HFFc6 (cell line): ENCODE data around the gene KIT. TPM values are rescaled to one million over a fixed set of nuclear protein-coding genes. Genes with fewer than 3 reads are reported as not detected.

Source experiments
- DNase-seq: peaks from one replicate; pipeline ENCODE4 v3.0.0-alpha.2; 2018
- H3K27ac Mint-ChIP-seq: 2 replicates; pipeline ENCODE4 v1.8.0; 2020; ENCODE audit warnings: mild to moderate bottlenecking, mixed read lengths
- H3K27me3 Mint-ChIP-seq: 2 replicates; pipeline ENCODE4 v1.8.0; 2021; ENCODE audit warnings: mild to moderate bottlenecking, moderate library complexity, mixed read lengths; ENCODE audit not compliant: insufficient read depth
- H3K36me3 Mint-ChIP-seq: 2 replicates; pipeline ENCODE4 v1.8.0; 2021; ENCODE audit warnings: low read depth, mixed read lengths
- H3K4me1 Mint-ChIP-seq: 2 replicates; pipeline ENCODE4 v1.8.0; 2020; ENCODE audit warnings: low read depth, mixed read lengths
- H3K4me3 Mint-ChIP-seq: 2 replicates; pipeline ENCODE4 v1.8.0; 2020; ENCODE audit warnings: mild to moderate bottlenecking, moderate library complexity, mixed read lengths
- H3K9me3 Mint-ChIP-seq: 2 replicates; pipeline ENCODE4 v1.8.0; 2020; ENCODE audit warnings: mild to moderate bottlenecking, mixed read lengths
- CTCF ChIP-seq: fragments of 200-600 bp; sonication (generic); IDR thresholded peaks from 2 replicates; pipeline ENCODE4 v1.5.0; 2021; ENCODE audit warnings: antibody characterized with exemption, mild to moderate bottlenecking
- total RNA-seq, 6 experiments: library from RNA; stranded (reverse); fragmentation: NEBNext Ultra II Directional; extraction: Animal tissue kit (Norgen Biotek cat#: 25700); gene quantifications; 2 replicates in 1 of 6; 3 replicates in 5 of 6; pipeline ENCODE4 v1.2.3, GENCODE V29; 2021

The KIT gene
- total RNA-seq, 6 experiments from 2014 or later, result 0.11 to 1.2 (median 0.26) TPM

- no peak for TF ChIP-seq CTCF
- no peaks in the 10 kb centered on the region for H3K4me1 Mint-ChIP-seq
- H3K27ac Mint-ChIP-seq, result no peak overlapping the region
- no peak for DNase-seq
- H3K4me3 Mint-ChIP-seq, result no peak overlapping the region
- no peaks in the 10 kb centered on the region; the same call in 1 of the 2 replicates for H3K27me3 Mint-ChIP-seq
- H3K36me3 Mint-ChIP-seq, result no peaks in the 10 kb centered on the region
- H3K9me3 Mint-ChIP-seq, result no peaks in the 10 kb centered on the region
Measured at GRCh38 chr4:54703182-54703581, 45.4 kb downstream of the KIT start.

- Mint-ChIP-seq H3K4me1 (no peaks in the 10 kb centered on the region), H3K27ac (no peak overlapping the region), H3K9me3 (no peaks in the 10 kb centered on the region), H3K36me3 (no peaks in the 10 kb centered on the region), H3K27me3 (no peaks in the 10 kb centered on the region; the same call in none of the 2 replicates), H3K4me3 (no peak overlapping the region)
- DNase-seq, result no peak
- TF ChIP-seq CTCF, result no peak
Measured at GRCh38 chr4:54707406-54707805, 49.6 kb downstream of the KIT start.

DNA sequence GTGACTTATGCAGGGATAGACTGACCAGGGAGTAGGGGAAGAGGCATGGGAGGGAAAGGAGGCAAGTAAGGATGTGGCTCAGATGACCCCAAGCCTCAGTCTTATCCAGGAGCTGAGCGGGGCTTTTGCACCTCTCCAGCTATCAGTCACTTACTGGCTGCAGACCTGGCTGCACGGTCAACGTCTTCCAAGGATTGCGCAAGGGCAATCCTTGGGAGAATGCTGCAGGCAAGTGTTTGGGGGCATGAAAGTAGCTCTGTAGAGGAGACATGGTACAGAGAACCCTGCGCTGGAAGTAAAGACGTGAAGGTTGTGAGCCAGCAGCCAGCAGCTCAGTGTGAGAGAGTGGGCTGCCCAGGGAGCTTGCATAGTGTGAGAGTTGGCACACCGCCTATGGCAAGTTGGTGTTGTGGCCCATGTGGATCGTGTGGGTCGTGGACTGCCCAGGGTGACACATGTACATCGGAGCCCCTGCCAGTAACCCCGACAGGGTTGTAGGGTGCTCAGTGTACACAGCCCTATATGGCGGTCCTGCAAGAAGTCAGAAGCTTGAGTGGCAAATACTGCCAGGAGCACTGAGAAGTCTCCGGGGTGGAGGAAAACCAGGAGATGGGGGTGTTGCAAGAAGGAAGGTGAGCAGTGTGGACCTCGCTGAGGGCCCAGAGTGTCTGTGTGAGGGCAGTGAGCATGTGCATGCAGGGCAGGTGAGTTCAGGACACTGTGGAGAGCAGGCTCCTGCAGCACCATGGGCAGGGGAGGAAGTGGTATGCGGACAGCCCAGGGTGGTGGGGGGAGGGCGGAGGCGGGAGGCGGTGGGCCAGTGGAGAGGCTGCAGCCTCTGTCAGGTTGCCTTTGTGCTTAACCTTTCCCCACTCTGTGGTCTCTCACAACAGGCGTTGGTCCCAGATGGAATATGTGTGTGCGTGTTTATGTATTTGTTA, 50.9 kb downstream of the KIT start:
- Mint-ChIP-seq H3K4me3 (no peak overlapping the region), H3K27ac (no peak overlapping the region)

GRCh38 chr4:54709400-54709799, 51.6 kb downstream of the KIT start:
- no peak for TF ChIP-seq CTCF
- H3K4me3 Mint-ChIP-seq, result no peak overlapping the region
- H3K36me3 Mint-ChIP-seq, result no peaks in the 10 kb centered on the region
- H3K9me3 Mint-ChIP-seq, result no peaks in the 10 kb centered on the region
- DNase-seq, result no peak
- H3K27ac Mint-ChIP-seq, result no peak overlapping the region
- no peaks in the 10 kb centered on the region; the same call in none of the 2 replicates for H3K27me3 Mint-ChIP-seq
- H3K4me1 Mint-ChIP-seq, result no peaks in the 10 kb centered on the region

More for the DNA sequence above, 50.9 kb downstream of the KIT start:
- TF ChIP-seq CTCF, result no peak
- Mint-ChIP-seq H3K27me3 (no peaks in the 10 kb centered on the region; the same call in none of the 2 replicates), H3K9me3 (no peaks in the 10 kb centered on the region), H3K4me1 (no peaks in the 10 kb centered on the region), H3K36me3 (no peaks in the 10 kb centered on the region)
- no peak for DNase-seq

GRCh38 chr4:54712206-54712605, 54.4 kb downstream of the KIT start:
- H3K4me3 Mint-ChIP-seq, result no peak overlapping the region
- H3K9me3 Mint-ChIP-seq, result no peaks in the 10 kb centered on the region
- no peak for DNase-seq
- no peaks in the 10 kb centered on the region for H3K36me3 Mint-ChIP-seq
- no peaks in the 10 kb centered on the region for H3K4me1 Mint-ChIP-seq
- no peak for TF ChIP-seq CTCF
- H3K27me3 Mint-ChIP-seq, result peaks cover 5% of the 10 kb centered on the region
- H3K27ac Mint-ChIP-seq, result no peak overlapping the region
